Measurements from ENCODE around the gene SPATA1.

The SPATA1 gene

DNA sequence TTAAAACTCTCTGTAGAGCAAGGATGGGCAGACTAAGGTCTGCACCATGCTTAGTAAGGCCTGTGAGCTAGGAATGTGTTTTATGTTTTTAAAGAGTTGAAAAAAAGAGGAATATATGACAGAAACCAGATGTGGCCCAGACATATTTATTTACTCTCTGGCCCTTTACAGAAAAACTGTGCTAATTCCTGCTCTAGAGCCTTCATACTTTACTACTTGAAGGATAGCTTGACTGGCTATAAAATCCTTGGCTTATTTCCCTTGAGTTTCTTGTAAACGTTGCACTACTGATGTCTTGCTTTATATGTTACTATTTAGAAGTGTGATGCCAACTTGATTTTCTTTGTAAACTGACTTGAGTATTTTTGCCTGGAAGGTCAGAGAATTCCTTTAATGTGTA is 34.6 kb downstream of the SPATA1 start:
- H3K4me3 ChIP-seq (ENCODE audit: low read depth, low read length), result no peak overlapping the region
- TF ChIP-seq, protein P1, sequence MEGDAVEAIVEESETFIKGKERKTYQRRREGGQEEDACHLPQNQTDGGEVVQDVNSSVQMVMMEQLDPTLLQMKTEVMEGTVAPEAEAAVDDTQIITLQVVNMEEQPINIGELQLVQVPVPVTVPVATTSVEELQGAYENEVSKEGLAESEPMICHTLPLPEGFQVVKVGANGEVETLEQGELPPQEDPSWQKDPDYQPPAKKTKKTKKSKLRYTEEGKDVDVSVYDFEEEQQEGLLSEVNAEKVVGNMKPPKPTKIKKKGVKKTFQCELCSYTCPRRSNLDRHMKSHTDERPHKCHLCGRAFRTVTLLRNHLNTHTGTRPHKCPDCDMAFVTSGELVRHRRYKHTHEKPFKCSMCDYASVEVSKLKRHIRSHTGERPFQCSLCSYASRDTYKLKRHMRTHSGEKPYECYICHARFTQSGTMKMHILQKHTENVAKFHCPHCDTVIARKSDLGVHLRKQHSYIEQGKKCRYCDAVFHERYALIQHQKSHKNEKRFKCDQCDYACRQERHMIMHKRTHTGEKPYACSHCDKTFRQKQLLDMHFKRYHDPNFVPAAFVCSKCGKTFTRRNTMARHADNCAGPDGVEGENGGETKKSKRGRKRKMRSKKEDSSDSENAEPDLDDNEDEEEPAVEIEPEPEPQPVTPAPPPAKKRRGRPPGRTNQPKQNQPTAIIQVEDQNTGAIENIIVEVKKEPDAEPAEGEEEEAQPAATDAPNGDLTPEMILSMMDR (IDR thresholded peaks at IDR 0.05; ENCODE audit: borderline replicate concordance, insufficient read depth, low read depth, low read length), result no peak

DNA sequence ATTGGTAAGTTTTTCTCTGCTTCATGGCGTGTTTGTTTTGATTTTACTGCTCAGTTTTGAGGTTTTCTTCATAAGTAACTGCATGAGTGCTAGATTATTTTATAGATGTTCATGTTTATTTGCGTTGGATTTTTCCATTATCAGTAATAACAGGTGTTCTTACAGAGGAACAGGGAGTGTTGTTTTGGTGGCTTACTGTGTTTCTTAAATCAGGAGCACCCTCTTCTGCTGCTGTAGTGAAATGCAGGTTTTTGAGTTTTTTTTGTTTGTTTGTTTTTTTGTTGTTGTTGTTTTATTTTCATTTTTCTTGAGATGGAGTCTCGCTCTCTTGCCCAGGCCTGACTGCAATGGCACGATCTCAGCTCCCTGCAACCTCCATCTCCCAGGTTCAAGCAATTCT is 35.5 kb downstream of the SPATA1 start:
- no peak overlapping the region for H3K4me3 ChIP-seq (ENCODE audit: low read depth, low read length)
- TF ChIP-seq, protein P1 (IDR thresholded peaks at IDR 0.05; ENCODE audit: borderline replicate concordance, insufficient read depth, low read depth, low read length), result no peak

DNA sequence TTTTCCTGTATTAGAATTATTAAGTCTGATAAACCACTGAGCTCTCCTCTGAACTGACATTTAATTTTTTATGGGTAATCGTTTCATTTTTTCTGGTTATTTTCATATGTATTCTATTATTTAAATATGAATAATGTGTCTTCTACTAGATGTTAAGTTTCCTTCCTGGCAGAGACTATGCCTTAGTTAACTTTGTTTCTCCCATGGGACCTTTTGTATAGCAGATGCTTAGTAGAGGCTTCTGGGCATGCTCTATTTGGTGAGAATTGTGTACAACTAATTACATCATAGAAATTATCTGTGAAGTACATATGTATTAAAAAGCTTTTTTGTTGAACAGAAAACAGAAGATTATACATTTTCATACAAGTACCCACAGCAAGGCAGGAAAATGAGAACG is 44.6 kb downstream of the SPATA1 start:
- TF ChIP-seq, protein P1 (IDR thresholded peaks at IDR 0.05; ENCODE audit: borderline replicate concordance, insufficient read depth, low read depth, low read length), result no peak
- H3K4me3 ChIP-seq (ENCODE audit: low read depth, low read length), result no peak overlapping the region

DNA sequence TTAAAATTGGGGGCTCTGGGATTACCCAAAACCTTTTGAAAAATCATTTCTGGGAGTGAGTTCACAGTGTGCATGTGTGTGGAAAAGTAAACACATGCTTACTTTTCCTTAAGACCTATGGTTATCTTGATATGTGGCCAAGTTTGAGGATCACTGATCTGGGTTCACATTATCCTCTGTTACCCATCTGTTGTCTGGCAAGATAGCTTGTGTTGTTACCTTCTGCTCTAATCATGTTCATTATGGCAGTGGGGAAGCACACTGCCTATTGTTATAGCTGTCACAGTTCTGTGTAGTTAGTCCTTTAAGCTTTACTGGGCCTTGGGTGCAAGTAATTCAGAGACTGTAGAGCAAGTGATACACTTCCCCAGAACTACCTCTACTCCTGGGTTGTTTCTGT is 63.0 kb downstream of the SPATA1 start:
- H3K4me3 ChIP-seq (ENCODE audit: low read depth, low read length), result no peak overlapping the region
- TF ChIP-seq, protein P1 (IDR thresholded peaks at IDR 0.05; ENCODE audit: borderline replicate concordance, insufficient read depth, low read depth, low read length), result no peak

DNA sequence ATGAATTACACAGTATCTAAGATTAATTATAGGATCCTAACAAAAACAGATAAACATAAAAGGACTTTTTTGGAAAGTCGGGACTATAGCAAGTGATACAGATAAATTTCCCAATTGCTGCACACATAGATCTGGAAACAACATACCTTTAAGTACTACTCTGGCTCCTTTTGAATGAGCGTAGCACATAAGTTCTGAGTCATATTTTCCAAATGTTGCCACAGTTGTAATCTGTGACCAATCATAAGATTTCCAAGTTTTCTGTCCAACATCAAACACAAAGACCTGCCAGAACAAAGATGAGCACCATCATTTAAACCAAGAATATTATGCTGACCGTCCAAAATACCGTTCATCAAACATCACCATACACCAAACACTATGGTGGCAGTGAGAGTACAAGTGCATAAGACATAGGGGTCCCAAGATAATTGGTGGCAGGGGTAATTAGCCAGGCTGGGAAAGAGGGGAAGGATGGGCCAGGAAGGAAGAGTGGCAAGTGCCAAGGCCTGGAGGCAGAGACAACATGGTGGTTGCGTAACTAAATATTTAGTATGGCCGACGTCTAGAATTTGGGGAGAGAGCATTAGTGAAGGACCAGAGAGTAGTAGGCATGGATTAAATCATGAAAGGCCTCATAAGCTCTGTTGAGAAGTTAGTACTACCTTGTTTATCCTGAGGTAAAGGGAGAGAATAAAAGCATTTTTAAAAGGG is 64.4 kb downstream of the SPATA1 start:
- TF ChIP-seq, protein P1 (IDR thresholded peaks at IDR 0.05; ENCODE audit: borderline replicate concordance, insufficient read depth, low read depth, low read length), result no peak
- no peak overlapping the region for H3K4me3 ChIP-seq (ENCODE audit: low read depth, low read length)

DNA sequence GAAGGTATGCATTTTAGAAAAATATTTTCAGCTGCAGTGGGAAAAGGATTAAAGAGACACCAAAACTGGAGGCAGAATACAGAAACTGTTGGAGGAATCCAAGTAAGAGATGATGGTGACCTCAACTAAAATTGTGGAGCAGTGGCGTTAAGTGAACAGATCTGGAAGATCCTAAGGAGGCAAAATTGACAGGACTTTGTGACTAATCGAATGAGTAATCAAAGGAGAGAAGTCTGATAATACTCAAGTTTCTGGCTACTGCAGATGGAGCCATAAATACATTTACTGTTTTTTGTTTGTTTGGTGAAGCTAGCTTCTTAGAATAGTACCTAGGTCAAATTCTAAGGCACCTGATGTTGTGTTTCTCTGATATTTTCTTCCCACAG is 65.0 kb downstream of the SPATA1 start:
- TF ChIP-seq, protein P1 (IDR thresholded peaks at IDR 0.05; ENCODE audit: borderline replicate concordance, insufficient read depth, low read depth, low read length), result no peak

DNA sequence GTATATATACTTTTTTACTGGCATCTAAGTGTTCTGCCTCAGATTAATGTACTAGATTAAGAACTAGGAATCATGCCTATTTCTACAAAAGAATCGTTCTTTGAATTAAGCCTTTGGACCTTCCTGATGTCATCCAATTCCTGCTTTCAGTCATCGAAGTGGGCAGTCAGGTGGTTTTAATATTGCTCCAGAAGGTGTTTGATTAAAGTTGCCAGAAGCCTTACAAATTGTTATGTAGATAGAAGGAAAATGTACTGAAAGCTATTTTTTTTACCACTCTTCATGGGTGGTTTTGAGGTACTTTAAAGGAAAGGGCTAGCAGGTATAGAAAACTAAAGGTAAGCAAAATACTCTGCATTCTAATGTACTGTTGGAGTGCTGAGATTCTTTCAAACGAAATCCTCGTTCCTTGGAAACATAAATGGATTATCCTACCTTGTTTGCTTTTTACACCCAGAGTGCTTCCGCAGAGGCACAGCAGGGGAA is 67.3 kb downstream of the SPATA1 start:
- TF ChIP-seq, protein P1 (IDR thresholded peaks at IDR 0.05; ENCODE audit: borderline replicate concordance, insufficient read depth, low read depth, low read length), result no peak
- peak overlapping the region; percentile 90 for H3K4me3 ChIP-seq (ENCODE audit: low read depth, low read length)

More for the DNA sequence above, 65.0 kb downstream of the SPATA1 start:
- H3K4me3 ChIP-seq (ENCODE audit: low read depth, low read length), result no peak overlapping the region

Measured in GM12875 (cell line).